NCI-H2196 (cell line): ENCODE results near the gene IFI44.

Experiments
- DNase-seq: peaks from one replicate; lab custom pipeline; 2025; ENCODE audit not compliant: unreplicated experiment; lab: John Stamatoyannopoulos, UW

IFI44 gene

DNA sequence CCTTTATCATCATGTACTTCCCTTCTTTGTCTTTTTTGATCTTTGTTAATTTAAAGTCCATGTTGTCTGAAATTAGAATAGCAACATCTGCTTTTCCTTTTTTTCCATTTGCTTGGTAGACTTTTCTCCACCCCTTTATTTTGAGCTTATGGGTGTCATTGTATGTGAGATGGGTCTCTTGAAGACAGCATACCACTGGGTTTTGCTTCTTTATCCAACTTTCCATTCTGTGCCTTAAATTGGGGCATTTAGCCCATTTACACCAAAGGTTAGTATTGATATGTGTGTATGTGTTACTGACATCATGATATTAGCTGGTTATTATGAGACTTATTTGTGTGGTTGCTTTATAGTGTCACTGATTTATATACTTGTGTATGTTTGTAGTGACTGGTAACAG, 50.2 kb downstream of the IFI44 start:
- DNase-seq, result no peak

DNA sequence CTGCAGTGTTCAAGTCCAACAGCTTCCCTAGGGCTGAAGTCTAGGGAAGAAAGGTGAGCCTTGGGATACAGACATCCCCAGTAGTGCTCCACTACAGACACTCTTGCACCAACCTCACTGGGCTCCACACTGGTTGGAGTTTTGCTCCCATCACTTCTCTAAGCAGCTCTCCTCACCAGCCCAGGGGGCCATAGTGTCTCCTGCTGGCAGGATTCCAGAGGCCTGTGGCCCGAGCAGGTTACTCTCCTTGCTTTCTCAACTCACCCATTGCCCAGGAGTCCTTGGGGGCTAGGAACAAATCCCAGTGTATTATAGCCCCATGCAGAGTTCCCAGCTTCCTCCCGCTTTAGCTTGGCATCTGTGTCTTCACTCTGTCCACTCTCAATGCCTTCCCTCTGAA, 52.8 kb downstream of the IFI44 start:
- no peak for DNase-seq

- no peak for DNase-seq
Observed at GRCh38 chr1:78703806-78704205, 54.2 kb downstream of the IFI44 start.

DNA sequence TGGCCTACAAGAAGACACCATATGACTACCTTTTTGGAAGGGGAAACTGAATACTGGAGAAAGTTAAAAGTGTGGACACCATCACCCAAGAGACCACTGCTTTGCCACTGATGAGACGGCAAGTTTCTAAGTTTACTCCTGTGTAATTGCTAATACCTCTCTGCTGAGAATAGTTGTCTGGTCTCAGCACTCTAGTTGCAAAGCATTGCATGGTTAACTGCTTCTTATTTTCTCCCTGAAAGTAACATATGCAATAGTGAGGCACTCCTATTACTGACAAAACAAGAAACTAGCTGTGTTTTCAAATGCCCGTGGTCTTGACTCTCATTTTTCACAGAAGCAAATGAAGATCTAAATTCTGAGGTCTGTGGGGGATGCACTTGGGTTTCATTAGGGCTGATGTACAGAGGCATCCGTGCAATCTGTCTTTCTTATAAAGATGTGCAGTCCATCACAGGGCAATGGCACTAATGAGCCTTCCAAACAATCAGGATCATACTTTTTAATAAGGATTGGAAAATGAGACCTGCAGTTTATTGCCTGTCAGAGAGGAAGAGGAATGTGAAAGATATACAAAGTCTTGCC, 62.9 kb downstream of the IFI44 start:
- DNase-seq, result no peak

DNA sequence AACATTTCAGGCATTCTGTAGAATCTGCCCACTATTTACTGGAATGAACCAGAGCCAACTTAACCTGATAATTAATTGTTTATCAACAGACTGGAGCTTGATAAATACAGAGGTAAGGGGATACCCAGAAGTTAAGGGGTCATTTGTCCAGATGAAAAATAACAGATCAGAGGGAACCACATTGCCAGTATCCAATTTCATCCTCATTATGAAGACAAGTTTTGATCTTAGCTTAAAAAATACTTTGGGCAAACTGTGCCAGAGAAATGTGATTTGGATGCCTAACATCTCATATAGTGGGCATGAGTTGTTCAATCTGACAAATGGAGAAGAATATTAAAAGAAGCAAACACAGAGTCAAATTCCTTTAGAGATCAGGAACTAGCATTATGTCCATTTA, 63.7 kb downstream of the IFI44 start:
- no peak for DNase-seq
